ENCODE measurements around the gene TNFRSF12A. TPM values are rescaled to one million over a fixed set of nuclear protein-coding genes. Genes with fewer than 3 reads are reported as not detected.

The TNFRSF12A gene
- total RNA-seq, 1 experiment from 2014 or later: 78.9 TPM

DNA sequence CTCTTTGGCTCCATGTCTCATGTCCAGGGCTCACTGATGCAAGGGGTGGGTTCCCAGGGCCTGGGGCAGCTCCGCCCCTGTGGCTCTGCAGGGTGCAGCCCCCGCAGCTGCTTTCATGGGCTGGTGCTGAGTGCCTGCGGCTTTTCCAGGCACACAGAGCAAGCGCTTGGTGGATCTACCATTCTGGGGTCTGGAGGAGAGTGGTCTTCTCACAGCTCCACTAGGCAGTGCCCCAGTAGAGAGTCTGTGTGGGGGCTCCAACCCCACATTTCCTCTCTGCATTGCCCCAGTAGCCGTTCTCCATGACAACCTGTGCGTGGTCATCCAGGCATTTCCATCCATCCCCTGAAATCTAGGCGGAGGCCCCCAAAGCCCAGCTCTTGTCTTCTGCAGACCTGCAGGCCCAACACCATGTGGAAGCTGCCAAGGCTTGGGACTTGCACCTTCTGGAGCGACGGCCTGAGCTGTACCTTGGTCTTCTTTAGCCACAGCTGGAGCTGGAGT, 50.5 kb downstream of the TNFRSF12A start (continued):
- TF ChIP-seq, protein P1, sequence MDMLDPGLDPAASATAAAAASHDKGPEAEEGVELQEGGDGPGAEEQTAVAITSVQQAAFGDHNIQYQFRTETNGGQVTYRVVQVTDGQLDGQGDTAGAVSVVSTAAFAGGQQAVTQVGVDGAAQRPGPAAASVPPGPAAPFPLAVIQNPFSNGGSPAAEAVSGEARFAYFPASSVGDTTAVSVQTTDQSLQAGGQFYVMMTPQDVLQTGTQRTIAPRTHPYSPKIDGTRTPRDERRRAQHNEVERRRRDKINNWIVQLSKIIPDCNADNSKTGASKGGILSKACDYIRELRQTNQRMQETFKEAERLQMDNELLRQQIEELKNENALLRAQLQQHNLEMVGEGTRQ (CRISPR knock-in tag; IDR thresholded peaks at IDR 0.05): no peak
- TF ChIP-seq GTF2I (CRISPR knock-in tag; conservative IDR thresholded peaks at IDR 0.05) (no peak), ZNF263 (CRISPR knock-in tag; IDR thresholded peaks at IDR 0.05; ENCODE audit: low read depth) (no peak)
- TF ChIP-seq, protein P2, sequence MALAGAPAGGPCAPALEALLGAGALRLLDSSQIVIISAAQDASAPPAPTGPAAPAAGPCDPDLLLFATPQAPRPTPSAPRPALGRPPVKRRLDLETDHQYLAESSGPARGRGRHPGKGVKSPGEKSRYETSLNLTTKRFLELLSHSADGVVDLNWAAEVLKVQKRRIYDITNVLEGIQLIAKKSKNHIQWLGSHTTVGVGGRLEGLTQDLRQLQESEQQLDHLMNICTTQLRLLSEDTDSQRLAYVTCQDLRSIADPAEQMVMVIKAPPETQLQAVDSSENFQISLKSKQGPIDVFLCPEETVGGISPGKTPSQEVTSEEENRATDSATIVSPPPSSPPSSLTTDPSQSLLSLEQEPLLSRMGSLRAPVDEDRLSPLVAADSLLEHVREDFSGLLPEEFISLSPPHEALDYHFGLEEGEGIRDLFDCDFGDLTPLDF (CRISPR knock-in tag; IDR thresholded peaks at IDR 0.05): no peak
- TF ChIP-seq, protein P3, sequence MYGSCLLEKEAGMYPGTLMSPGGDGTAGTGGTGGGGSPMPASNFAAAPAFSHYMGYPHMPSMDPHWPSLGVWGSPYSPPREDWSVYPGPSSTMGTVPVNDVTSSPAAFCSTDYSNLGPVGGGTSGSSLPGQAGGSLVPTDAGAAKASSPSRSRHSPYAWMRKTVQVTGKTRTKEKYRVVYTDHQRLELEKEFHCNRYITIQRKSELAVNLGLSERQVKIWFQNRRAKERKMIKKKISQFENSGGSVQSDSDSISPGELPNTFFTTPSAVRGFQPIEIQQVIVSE (CRISPR knock-in tag; IDR thresholded peaks at IDR 0.05; ENCODE audit: borderline replicate concordance): no peak
- TF ChIP-seq, protein P4, sequence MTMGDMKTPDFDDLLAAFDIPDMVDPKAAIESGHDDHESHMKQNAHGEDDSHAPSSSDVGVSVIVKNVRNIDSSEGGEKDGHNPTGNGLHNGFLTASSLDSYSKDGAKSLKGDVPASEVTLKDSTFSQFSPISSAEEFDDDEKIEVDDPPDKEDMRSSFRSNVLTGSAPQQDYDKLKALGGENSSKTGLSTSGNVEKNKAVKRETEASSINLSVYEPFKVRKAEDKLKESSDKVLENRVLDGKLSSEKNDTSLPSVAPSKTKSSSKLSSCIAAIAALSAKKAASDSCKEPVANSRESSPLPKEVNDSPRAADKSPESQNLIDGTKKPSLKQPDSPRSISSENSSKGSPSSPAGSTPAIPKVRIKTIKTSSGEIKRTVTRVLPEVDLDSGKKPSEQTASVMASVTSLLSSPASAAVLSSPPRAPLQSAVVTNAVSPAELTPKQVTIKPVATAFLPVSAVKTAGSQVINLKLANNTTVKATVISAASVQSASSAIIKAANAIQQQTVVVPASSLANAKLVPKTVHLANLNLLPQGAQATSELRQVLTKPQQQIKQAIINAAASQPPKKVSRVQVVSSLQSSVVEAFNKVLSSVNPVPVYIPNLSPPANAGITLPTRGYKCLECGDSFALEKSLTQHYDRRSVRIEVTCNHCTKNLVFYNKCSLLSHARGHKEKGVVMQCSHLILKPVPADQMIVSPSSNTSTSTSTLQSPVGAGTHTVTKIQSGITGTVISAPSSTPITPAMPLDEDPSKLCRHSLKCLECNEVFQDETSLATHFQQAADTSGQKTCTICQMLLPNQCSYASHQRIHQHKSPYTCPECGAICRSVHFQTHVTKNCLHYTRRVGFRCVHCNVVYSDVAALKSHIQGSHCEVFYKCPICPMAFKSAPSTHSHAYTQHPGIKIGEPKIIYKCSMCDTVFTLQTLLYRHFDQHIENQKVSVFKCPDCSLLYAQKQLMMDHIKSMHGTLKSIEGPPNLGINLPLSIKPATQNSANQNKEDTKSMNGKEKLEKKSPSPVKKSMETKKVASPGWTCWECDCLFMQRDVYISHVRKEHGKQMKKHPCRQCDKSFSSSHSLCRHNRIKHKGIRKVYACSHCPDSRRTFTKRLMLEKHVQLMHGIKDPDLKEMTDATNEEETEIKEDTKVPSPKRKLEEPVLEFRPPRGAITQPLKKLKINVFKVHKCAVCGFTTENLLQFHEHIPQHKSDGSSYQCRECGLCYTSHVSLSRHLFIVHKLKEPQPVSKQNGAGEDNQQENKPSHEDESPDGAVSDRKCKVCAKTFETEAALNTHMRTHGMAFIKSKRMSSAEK (CRISPR knock-in tag; IDR thresholded peaks at IDR 0.05; ENCODE audit: borderline replicate concordance): no peak
- TF ChIP-seq, protein P5, sequence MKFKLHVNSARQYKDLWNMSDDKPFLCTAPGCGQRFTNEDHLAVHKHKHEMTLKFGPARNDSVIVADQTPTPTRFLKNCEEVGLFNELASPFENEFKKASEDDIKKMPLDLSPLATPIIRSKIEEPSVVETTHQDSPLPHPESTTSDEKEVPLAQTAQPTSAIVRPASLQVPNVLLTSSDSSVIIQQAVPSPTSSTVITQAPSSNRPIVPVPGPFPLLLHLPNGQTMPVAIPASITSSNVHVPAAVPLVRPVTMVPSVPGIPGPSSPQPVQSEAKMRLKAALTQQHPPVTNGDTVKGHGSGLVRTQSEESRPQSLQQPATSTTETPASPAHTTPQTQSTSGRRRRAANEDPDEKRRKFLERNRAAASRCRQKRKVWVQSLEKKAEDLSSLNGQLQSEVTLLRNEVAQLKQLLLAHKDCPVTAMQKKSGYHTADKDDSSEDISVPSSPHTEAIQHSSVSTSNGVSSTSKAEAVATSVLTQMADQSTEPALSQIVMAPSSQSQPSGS (CRISPR knock-in tag; IDR thresholded peaks at IDR 0.05; ENCODE audit: borderline replicate concordance, low read depth): no peak

DNA sequence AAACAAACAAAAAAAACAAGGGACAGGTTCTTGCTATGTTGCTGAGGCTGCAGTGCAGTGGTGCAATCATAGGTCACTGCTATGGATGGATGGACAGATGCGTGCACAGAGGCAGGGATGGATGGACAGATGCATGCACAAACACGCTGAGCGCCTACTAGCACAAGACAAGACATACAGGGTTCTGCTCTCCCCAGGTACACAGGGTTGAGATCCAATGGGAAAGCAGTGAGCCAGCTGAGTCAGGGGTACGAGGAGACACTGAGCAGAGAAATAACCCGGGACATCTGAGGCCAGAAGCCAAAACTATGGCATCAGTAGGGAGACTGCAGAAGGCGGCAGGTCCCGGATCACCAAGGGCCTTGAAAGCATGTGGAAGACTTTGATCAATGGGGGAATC, 51.5 kb downstream of the TNFRSF12A start:
- Mint-ChIP-seq H3K27me3 (ENCODE audit: low read depth) (peaks cover 12% of the 10 kb centered on the region), H3K36me3 (no peaks in the 10 kb centered on the region), H3K4me3 (no peak overlapping the region), H3K4me1 (peaks cover 31% of the 10 kb centered on the region), H3K27ac (no peak overlapping the region), H3K9me3 (no peaks in the 10 kb centered on the region)
- no peak for DNase-seq (ENCODE audit: low spot score)
- POLR2A ChIA-PET: no interaction called here
- ATAC-seq: no peak
- TF ChIP-seq, protein P6, sequence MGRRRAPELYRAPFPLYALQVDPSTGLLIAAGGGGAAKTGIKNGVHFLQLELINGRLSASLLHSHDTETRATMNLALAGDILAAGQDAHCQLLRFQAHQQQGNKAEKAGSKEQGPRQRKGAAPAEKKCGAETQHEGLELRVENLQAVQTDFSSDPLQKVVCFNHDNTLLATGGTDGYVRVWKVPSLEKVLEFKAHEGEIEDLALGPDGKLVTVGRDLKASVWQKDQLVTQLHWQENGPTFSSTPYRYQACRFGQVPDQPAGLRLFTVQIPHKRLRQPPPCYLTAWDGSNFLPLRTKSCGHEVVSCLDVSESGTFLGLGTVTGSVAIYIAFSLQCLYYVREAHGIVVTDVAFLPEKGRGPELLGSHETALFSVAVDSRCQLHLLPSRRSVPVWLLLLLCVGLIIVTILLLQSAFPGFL (CRISPR knock-in tag; IDR thresholded peaks at IDR 0.05; ENCODE audit: borderline replicate concordance): no peak
- TF ChIP-seq FOXK1 (CRISPR knock-in tag; IDR thresholded peaks at IDR 0.05) (no peak), EMX1 (CRISPR knock-in tag; IDR thresholded peaks at IDR 0.05) (no peak), NFATC4 (CRISPR knock-in tag; IDR thresholded peaks at IDR 0.05) (no peak)
- TF ChIP-seq, protein P4 (CRISPR knock-in tag; IDR thresholded peaks at IDR 0.05; ENCODE audit: borderline replicate concordance): no peak
- TF ChIP-seq, protein P7, sequence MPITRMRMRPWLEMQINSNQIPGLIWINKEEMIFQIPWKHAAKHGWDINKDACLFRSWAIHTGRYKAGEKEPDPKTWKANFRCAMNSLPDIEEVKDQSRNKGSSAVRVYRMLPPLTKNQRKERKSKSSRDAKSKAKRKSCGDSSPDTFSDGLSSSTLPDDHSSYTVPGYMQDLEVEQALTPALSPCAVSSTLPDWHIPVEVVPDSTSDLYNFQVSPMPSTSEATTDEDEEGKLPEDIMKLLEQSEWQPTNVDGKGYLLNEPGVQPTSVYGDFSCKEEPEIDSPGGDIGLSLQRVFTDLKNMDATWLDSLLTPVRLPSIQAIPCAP (CRISPR knock-in tag; IDR thresholded peaks at IDR 0.05): no peak
- CTCF ChIA-PET: no interaction called here
